Prostate gland (tissue), 2 donors: ENCODE measurements around the gene DMD.

Source experiments
- CTCF ChIP-seq, 4 experiments: fragments of 200-600 bp in 2 of 4; fragments of 450-650 bp in 2 of 4; sonication (generic) in 2 of 4; IDR thresholded peaks; 1 replicate in 3 of 4; 2 replicates in 1 of 4; pipeline ENCODE4 v1.5.1; 2016 to 2019; ENCODE audit warnings: antibody characterized with exemption in 4 of 4, mild to moderate bottlenecking in 2 of 4, moderate library complexity in 2 of 4
- POLR2A ChIP-seq: fragments of 450-650 bp; IDR thresholded peaks from one replicate; pipeline ENCODE4 v1.6.1; 2016; ENCODE audit warnings: antibody characterized with exemption, mild to moderate bottlenecking

- TF ChIP-seq POLR2A = no peak
- no peak for TF ChIP-seq CTCF (IDR thresholded peaks at IDR 0.05)
These were observed 566.7 kb downstream of the DMD start for GRCh38 chrX:32644476-32645245.
